ENCODE data around the gene RERE.

RERE gene

DNA sequence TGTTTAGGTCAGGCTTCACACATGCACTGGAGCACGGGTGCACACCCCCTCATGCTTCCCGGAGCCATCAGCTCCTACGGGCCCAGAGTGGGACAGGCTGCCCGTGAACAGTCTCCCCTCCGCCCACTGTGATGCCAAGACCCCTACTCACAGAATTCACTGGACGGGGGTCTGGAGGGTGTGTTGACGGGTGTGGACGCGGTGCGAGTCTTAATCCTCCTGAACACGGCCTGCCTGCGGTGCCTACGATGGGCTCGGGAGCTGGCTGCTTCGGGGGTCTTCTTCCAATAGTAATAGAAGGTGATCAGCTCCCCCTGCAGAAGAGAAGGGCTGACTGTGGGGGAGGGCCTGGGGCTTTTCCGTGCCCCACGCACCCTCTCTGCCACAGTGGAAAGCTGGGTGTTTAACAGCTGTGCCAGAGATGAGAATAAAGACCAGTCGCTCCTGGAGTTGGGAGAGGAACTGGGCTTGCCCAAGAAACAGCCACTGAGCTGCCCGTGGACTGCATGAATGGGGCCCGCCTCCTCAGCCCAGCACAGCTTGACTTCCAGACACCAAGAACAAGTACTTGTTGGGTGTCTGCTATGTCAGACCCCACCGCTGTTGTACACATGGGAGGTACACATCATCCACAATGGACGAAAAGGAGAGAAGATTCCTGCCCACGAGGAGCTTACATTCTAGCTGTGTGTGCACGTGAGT, 451.6 kb downstream of the RERE start:
- DNase-seq (ENCODE audit: low read depth, low spot score): no peak

DNA sequence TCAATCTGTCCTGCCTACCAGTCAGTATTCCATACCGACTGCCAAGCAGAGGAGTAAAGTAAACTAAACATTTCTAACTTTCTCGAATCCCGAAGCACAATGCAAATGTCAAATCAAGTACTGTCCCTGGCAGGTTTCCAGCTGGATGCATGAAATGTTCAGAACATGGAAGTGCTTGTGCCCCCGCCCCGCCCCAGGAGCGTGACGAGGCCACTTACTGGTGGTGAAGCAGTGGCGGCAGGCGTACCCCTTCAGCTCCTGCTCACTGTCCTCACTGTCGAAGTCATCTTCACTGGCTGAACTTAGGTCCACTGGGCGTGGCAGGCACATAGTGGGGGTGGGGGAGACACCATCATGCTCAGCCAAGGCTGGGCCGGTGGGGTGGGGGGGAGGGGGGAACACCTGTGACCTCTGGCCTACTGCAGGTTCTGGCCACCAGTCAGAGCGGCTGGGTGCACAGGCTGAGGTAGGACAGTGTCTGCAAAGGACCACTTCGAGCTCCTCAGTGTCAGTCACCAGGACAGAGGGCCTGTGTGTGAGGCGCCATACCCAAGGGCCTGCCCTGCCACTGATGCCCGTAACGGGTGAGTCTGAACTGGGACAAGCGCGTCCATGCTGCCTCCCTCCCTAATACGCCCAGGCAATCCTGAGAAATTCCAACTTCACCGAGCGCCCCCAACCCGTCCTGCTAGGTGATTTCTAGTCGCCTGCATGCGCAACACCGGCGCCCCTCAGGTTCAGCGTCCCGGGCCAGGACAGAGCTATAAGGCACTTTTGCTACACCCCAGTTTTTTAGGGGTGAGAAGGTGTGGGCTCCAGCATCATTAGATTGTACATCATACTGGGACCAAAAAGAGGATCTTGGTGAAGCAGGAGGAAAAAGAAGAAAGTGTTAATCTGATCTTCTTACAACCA, 452.7 kb downstream of the RERE start:
- no peak for DNase-seq (ENCODE audit: low read depth, low spot score)

DNA sequence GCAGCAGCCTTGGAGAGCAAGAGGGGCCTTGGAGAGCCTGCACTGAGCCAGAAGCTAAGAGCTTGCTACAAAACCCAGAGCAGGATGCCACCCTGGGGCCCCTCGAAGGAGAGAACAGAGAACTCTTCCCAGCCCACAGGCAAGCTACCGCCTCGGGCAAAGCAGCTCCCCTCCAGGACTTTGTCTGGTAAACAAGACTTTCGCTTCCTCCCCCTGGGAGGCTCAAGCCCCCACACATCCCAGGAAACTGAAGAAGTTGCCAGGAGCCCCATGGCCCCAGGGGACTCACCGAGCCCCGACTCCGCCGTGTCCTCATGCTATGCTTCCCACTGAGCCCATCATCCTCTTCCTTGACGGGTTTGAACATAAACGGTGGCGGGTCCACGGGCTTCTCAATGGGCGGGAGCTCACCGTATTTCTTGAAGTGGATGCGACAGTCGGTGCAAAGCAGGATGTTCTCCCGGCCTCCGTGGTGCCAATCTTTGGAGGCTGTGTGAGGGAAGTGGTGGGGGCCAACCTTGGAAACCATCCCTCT, 453.6 kb downstream of the RERE start:
- no peak for DNase-seq (ENCODE audit: low read depth, low spot score)

DNA sequence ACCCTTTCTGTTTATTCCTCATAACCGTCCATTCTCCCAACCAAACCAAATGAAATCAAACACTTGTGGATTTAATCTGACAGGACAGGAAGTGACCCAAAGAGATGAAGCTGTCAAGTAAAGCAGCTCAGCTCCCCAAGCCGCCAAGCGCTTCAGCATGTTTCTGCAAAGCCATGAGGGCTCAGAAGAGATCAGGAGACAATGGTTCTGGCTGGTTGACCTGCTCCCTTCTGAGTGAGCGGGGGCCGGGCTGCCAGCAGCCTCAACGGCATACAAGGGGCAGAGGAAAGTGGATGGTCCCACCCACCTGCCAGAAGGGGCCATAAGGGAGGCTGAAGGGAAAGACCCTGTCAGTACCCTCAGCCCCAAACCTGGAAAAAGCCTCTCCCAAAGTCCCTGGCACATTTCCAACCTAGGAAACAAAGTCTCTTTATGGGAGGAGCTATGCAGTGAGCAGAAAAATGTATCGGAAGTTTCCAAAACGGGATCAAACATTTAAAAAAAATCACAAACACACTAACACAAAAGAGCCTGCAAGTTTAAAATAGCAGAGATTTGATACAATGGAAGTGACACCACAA, 454.2 kb downstream of the RERE start:
- DNase-seq (ENCODE audit: low read depth, low spot score): no peak

DNA sequence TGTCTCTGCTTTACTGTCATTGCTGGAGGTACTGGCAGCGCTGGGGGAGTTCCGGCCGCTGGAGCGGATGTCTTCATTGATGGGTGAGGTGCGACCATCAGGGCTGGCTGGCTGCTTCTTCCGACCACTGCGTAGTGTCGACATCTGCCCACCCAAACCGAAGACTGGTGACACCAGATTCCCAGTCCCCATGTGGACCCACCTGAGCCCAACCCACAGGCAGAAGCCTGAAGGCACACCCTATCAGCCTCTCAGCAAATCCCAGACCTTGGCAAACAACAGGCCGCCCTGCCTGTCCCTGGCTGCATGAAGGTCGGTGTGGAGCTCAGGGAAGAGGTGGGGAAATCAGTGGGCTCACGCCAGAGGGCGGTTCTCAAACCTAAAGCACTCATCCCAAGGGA, 454.7 kb downstream of the RERE start:
- no peak for DNase-seq (ENCODE audit: low read depth, low spot score)

DNA sequence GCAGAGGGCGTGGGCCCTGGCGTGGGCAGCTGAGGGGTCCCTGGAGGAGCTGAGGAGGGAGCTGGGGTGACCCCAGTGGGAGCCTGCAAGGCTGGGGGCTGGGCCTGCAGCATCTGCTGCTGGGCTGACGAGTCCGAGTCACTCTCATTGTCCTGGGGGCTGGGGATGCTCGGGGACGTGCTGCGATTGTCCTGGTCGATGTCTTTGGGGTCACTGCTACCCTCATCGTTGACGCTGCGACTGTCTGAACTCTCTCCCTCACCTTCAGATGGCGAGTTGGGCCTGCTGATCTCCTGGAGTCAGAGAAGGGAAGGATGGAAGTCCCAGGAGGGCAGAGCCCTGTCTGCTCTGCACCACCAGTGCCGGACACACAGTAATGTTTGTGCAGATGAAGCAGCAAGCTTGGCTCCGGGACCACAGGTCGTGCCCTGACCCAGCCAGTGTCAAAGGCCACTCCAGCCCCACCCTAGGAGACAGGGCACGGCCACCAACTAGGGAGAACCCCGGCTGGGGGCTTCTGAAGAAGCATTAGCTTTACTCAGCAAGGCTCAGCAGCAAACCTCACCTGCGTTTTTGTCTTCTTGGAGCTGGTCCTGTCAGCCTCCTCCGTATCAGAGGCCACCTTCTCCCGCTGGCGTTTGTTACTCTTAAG, 456.1 kb downstream of the RERE start:
- DNase-seq (ENCODE audit: low read depth, low spot score): no peak

DNA sequence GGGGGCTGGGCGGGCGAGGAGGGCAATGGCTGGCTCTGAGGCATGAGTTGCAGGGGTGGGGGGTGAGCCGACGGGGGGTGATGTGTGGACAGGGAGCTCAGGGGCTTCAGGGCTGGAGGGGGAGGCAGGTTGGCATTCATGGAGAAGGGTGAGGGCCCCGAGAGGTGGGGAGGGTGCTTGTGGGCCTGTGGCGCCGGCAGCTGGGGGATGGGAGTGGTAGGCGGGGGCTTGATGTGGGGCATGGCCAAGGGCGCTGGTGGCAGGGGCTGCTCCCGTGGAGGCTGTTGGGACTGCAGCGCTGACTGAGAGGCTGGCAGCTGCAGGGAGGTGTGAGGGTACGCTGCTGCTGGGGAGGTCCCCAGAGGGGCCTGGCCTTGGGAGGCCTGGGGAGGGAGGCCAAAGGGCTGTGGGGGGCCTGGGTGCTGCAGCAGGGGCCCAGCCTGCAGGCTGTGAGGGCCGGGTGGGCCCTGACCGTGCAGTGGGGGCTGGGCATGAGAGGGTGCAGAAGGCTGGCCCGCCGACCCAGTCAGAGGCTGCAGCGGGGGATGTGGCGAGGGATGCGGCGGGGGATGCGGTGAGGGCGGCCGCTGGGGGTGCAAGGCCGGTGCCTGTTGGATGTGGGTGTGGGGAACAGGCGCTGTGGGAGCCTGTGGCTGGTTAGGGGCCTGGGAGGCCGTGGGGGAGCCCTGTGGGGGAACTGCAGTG, 456.8 kb downstream of the RERE start:
- no peak for DNase-seq (ENCODE audit: low read depth, low spot score)

DNA sequence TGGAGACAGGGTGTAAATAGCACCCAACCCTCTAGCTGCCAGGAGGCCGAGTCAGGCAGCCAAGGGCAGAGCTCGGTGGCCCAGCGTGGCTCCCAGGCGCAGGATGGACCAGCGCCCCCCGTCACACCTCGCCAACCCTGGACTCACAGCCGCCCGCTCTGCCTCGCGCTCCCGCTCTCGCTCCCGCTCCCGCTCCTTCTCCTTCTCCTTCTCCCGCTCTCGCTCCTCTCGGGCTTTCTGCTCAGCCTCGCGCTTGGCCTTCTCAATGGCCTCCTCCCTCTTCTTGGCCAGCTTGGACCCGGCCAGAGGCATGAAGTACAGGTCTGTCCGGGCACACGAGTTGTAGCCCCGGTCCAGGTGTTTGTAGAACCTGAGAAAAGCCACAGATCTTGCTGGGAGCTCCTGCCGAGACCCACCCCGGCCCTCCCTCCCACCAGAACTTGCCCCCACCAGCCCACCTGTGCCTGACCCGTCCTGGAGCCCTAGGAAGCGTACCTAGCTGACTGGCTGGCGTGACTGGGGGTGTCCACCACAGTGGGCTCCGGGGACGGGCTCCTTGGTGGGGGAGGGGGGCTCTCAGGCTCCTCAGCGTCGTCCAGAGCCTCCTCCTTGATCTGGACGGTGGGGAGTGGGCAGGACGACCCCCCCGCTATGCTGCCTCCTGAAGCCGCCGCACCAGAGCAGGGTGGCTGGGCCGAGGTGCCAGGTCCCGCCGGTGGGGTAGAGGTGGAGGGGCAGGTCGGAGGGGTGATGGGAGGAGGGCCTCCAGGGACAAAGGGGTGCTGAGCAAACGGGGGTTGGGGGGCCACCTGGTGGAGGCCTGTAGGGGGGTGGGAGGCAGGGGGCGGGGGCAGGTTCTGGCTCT, 457.6 kb downstream of the RERE start:
- DNase-seq (ENCODE audit: low read depth, low spot score): no peak

DNA sequence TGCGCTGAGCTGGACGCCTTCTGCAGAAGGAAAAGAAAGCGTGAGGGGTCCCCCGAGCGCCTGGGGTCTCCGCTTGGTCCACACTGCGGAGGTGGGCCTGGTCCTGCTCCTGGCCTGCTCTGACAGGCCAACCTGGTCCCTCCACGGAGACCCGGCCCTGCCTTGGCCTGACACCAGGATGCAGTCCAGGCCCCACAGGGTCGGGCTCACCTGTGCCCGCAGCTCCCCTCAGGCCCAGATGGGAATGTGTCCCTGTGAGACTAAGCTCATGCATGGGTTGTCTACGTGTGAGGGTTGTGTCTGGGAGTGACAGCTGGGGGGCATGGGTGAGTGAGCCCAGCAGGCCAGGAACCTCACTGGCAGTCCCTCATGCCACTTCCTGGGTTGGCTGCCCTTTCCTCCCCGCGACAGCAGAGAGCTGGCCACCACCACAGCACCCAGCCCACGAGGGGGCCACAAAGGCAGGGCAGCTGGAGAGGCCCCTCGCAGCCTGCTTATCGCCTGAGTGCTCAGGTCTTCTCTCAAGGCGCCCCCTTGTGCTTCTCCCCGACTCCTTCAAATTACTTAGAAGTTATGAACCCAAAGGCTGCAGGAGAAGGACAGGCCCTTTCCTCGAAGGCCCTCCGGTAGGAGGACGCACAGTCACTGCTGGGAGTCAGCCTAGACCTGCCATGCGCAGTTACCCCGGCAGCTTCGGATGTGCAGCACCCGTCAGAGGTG, 458.4 kb downstream of the RERE start:
- no peak for DNase-seq (ENCODE audit: low read depth, low spot score)

DNA sequence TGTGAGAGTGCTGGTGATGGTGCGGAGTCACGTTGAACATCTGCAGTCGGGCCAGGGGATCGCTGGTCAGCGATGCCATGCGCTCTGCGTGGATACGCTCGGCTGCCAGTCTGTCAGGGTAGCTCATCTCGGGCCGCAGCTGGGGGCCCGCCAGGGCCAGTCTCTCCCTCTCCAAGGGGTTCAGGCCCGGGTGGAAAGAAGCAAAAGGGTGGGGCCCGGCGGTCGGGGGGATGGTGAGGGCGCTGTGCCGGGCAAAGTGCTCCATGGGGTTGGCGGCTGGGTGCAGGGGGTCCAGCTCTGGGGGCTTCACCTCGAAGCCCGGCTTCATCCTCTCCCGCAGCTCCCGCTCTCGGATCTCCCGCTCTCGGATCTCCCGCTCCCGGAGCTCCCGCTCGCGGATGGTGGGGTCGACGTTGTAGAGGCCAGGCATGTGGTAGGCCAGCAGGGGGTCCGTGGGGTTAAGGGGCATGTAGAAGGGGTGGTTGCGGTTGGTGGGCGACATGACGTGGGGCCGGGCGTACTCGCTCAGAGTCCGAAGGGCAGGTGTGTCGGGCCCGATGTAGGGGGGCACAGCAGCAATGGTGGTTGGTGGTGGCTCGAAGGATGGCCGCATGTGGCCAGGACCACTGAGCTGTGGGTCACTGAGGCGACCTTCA, 459.1 kb downstream of the RERE start:
- DNase-seq (ENCODE audit: low read depth, low spot score): no peak

DNA sequence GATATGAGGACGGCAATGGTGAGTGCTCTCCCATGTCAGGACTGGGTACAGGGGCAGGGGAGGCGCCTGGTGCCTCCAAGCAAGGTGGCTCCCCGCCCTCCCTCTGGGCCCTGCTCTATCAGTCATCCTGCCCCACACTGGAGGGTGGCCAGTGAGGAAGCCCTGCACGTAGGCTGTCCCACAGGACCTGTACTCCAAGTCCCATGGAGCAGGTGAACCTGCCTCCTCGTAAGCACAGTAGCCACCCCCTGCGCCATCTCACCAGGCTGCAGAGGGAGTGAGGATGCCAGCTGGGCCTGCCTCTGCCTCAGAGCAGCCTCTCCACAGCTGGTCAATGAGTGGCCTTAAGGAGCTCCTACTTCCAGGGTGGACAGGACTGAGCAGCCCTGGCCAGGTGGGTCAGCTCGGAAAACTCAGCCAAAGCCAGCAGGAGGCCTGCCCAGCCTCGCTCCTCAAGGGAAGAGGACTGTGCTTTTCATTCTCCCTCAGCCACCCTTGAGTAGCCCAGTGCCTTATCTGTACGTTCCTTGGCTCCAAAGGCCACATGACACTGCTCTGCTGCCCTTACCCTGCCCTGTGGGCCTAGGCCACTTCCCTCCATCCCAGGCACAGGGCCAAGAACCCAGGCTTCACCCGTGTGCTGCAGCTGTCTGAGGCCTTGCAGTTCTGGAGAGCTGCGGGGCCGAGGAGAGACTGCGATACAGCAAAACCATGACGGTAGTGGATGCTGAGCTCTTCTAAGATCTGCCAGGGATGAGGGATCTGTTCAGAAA, 459.9 kb downstream of the RERE start:
- DNase-seq (ENCODE audit: low read depth, low spot score): no peak

DNA sequence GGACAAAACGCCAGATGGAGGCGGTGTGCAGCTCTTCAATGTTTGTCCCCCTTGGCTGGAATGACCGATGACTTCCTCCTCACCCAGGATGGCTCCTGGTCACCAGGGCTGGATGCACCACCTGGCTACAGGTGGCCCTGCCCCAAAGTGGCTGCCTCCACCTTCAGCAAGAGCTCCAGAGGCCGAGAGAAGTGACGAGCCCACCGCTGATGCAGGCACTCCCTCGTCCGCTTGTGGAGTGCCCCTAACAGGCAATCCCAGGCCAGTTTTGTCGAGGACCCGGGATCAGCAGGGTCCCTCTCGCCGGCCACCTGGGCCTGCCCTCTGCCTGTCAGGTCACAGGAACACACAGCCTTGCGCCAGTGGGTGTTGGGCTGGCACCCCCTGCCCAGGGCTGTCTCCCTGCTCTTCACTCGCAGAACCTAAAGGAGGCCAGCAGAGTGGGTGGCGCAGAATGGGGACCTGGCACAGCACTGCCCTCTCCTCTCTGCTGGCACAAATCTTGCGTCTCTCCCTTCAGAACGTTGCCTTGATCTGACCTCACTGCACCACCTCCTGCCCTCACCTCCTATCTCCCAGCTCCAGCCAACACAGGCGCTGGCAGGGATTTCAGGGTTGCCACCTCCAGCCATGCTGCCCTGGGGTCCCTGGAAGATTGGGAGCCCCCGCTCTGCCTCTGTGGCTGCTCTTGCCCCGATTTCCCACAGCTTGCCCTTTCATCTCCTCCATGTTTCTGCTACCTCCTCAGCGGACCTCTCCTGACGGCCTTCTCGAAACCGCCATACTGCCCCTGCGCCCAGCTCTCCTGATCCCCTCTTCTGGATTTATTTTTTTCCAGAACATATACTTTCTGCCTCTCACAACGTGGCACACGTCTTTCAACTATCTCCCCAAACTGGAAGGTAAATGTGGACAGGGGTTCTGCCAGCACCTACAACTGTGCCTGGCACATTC, 460.9 kb downstream of the RERE start:
- no peak for DNase-seq (ENCODE audit: low read depth, low spot score)

DNA sequence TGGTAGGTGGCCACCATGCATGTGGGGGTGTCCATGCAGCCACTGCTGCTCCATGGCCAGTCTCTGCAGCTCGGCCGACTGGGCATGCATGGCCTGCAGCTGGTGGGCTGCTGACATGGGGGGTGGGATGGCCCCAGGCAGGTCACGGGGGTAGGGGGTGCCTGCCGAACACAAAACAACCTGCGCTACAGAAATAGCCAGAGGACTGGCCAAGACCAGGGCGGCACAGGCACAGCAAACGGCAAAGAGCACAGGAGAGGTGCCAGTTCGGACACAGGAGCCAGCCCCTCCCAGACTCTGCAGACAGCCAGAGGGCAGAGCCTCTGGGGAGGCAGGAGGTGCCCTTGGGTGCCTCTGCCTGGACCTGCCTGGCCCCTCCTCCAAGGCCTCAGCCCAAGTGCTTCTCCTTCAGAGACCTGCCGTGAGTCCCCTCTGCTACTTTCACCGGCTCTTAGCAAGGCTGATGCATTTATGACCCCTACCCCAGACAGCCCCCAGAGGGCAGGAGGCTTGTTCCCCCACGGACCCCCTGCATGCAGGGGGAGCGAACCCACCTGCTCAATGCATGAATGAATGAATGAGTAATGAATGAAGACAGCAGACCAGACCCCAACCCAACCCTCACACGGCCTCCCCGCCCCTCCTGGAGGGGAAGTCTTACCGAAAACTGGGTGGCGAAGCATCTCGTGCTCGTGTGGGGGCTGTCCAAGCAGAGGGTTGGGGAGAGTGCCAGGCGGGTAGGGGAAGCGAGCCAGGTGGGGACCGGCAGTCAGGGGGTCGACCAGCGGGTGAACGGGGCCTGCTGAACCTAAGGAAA, 461.8 kb downstream of the RERE start:
- DNase-seq (ENCODE audit: low read depth, low spot score): no peak

DNA sequence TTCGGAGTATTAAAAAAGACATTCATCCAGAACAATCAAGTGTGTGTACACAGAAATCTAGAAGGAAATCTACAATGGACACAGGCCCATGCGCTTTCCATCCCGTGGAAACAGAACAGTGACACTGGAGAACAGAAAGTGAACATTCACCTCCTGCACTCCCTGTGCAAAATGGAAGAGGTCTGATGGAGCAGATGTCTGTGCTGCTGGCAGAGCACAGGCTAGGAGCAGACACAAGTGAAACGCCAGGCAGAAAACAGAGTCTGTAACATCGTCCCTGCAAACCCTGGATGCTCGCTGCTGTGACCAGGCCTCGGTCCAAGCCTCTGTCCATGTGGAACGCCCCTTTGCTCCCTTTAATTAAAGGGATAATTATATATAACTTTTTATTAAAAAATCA, 463.4 kb downstream of the RERE start:
- no peak for DNase-seq (ENCODE audit: low read depth, low spot score)

DNA sequence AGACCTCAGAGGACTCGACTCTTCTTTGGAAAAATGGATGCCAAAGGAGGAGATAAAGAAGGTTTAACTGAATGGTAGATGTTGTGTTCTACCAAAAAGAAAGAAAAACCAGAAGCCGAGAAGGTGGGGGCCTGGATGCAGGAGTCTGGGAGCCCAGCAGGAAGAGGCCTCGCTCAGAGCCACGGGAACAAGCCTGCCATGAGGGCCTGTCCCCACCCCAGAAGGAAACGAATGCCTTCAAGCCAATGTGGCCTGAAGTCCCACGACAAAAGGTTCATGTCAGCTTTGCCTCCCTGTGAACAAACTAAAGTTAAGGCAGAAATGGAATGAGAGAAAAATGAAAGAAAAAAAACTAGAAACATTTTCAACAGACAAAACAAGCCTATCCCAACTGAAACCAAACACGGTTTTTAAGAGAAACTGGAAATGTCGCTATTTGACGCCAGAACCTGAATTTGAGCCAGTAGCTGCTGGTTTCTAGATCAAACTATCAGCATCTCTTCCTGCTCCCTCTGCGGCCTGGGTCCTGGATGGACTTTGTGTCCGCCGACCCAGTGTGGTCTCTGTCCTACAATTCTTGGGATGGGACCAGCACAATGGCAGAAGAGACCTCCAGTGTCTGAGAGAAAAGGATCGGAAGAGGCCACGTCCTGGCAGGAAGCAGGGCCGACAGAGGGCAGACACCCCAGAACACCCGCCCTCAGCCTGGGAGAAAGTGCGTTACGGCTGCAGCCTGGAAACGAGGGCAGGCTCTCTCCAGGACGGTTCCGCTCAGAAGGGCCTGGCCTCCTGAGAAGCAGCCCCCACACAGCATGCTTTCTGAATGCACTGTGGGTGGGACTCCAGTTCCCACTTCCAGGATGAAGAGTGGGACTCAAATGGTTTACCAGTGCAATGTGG, 464.3 kb downstream of the RERE start:
- DNase-seq (ENCODE audit: low read depth, low spot score): no peak

All from activated naive CD8-positive, alpha-beta T cell treated with anti-CD3 and anti-CD28 coated beads, Interleukin-2, amount 50 U/mL, for 16 hours (primary cell).